IPS DF 6.9 (cell line): Measurements from ENCODE around the gene ORC5.
"Not testable (repeated sequence)": the region's sequence is repeated elsewhere in the genome, so short reads cannot be mapped to it uniquely, and the experiment has no call there.

Experiments
- DNase-seq: peaks from one replicate; pipeline ENCODE4 v3.0.0-alpha.2; 2013; ENCODE audit warnings: low read depth, low spot score
- H3K27ac ChIP-seq: one replicate; pipeline ENCODE4 v1.5.1; 2013; ENCODE audit warnings: low read length, control low read depth
- H3K27me3 ChIP-seq: 2 replicates; pipeline ENCODE4 v1.6.1; 2013; ENCODE audit warnings: mild to moderate bottlenecking, low read length; ENCODE audit not compliant: control insufficient read depth, insufficient read depth
- H3K36me3 ChIP-seq: 2 replicates; pipeline ENCODE4 v1.6.1; 2013; ENCODE audit warnings: low read length; ENCODE audit not compliant: control insufficient read depth, insufficient read depth
- H3K4me1 ChIP-seq: 2 replicates; pipeline ENCODE4 v1.6.1; 2013; ENCODE audit warnings: low read length; ENCODE audit not compliant: control insufficient read depth, insufficient read depth
- H3K4me3 ChIP-seq: 2 replicates; pipeline ENCODE4 v1.5.1; 2013; ENCODE audit warnings: mild to moderate bottlenecking, low read length
- H3K9me3 ChIP-seq: 2 replicates; pipeline ENCODE4 v1.6.1; 2013; ENCODE audit warnings: low read length, inconsistent platforms; ENCODE audit not compliant: control insufficient read depth, insufficient read depth
- WGBS: extraction: QIAGEN DNeasy Blood & Tissue Kit; methylation state at CpG from one replicate; pipeline ENCODE4 v1.1.7; 2013; ENCODE audit warnings: mixed read lengths, missing lambda C conversion rate; ENCODE audit not compliant: insufficient read length, insufficient coverage; 5-methylcytosine and 5-hydroxymethylcytosine counted together

ORC5 gene

DNA sequence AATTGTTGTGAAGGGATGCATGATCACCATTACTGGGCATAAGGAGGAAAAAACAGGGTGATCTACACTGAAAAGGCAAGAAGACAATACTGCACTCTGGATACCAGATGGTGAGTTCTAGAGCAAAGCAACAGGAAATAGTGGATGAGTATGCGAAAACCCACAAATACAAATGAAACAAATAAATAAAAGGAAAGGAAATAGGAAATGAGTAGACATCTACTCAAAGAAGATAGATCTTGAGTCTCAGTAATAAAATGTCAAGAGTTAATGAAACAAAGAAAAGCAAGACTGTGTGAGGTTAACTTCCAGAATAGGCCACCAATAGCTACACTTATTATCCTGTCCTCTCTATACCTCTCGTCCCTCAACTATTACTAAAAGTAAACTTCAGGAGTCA is 11.7 kb downstream of the ORC5 start:
- Histone ChIP-seq H3K4me1 (no peaks in the 10 kb centered on the region), H3K9me3 (no peaks in the 10 kb centered on the region), H3K27me3 (no peaks in the 10 kb centered on the region), H3K27ac (no peak overlapping the region), H3K36me3 (peaks cover 9% of the 10 kb centered on the region; the same call in 1 of the 2 replicates), H3K4me3 (no peak overlapping the region)
- WGBS: no CpG with 5 or more reads among the region's 2 CpGs
- DNase-seq: no peak

- H3K4me1 ChIP-seq: no peaks in the 10 kb centered on the region
- H3K36me3 ChIP-seq: peaks cover 3% of the 10 kb centered on the region; the same call in 1 of the 2 replicates
- H3K27me3 ChIP-seq: no peaks in the 10 kb centered on the region
- no peaks in the 10 kb centered on the region for H3K9me3 ChIP-seq
- DNase-seq: no peak
- H3K27ac ChIP-seq: no peak overlapping the region
- no CpG with 5 or more reads among the region's 1 CpG for WGBS
- no peak overlapping the region for H3K4me3 ChIP-seq
Observed at GRCh38 chr7:104192434-104192833, 15.4 kb downstream of the ORC5 start.

GRCh38 chr7:104185346-104185745 is 22.5 kb downstream of the ORC5 start:
- Histone ChIP-seq H3K4me3 (no peak overlapping the region), H3K36me3 (peaks cover 7% of the 10 kb centered on the region; the same call in 1 of the 2 replicates), H3K4me1 (no peaks in the 10 kb centered on the region), H3K27me3 (no peaks in the 10 kb centered on the region), H3K9me3 (no peaks in the 10 kb centered on the region; the same call in 1 of the 2 replicates), H3K27ac (no peak overlapping the region)
- DNase-seq: no peak
- WGBS: no CpG with 5 or more reads among the region's 3 CpGs

DNA sequence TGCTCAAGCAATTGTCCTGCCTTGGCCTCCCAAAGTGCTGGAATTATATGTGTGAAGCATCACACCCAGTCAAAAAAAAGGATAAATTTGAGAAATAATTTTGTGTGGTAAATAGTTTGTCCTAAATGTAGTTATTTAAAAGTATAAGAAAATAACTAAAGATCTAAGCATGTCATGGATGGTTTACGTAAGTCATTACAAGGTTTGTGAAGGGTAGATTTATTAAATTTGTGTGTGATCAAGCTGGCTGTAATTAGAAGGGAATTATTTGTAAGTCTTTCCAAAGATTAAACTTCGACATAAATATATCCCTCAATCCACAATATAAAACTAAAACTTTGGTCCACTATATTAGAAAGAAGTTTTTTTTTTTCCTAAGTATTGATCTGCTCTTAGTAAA is 28.6 kb downstream of the ORC5 start:
- Histone ChIP-seq H3K27me3 (no peaks in the 10 kb centered on the region), H3K27ac (no peak overlapping the region), H3K9me3 (no peaks in the 10 kb centered on the region; the same call in 1 of the 2 replicates), H3K36me3 (peaks cover 4% of the 10 kb centered on the region; the same call in 1 of the 2 replicates), H3K4me3 (no peak overlapping the region), H3K4me1 (peaks cover 4% of the 10 kb centered on the region; the same call in 1 of the 2 replicates)
- no peak for DNase-seq
- no CpG with 5 or more reads among the region's 2 CpGs for WGBS

- not testable (repeated sequence) for H3K4me3 ChIP-seq, DNase-seq, H3K27ac ChIP-seq, H3K27me3 ChIP-seq, H3K4me1 ChIP-seq, H3K36me3 ChIP-seq, H3K9me3 ChIP-seq
- no CpG with 5 or more reads among the region's 6 CpGs for WGBS
Observed at GRCh38 chr7:104177565-104178083, 30.2 kb downstream of the ORC5 start.

- H3K9me3 ChIP-seq: no peaks in the 10 kb centered on the region; the same call in 1 of the 2 replicates
- no peak for DNase-seq
- no peaks in the 10 kb centered on the region for H3K27me3 ChIP-seq
- H3K36me3 ChIP-seq: no peaks in the 10 kb centered on the region; the same call in 1 of the 2 replicates
- peaks cover 4% of the 10 kb centered on the region; the same call in 1 of the 2 replicates for H3K4me1 ChIP-seq
- no CpG with 5 or more reads among the region's 4 CpGs for WGBS
- H3K27ac ChIP-seq: no peak overlapping the region
- H3K4me3 ChIP-seq: no peak overlapping the region
Observed at GRCh38 chr7:104176332-104176731, 31.5 kb downstream of the ORC5 start.

- no peak overlapping the region for H3K27ac ChIP-seq
- no peak overlapping the region for H3K4me3 ChIP-seq
- no peaks in the 10 kb centered on the region; the same call in 1 of the 2 replicates for H3K9me3 ChIP-seq
- H3K36me3 ChIP-seq: no peaks in the 10 kb centered on the region; the same call in 1 of the 2 replicates
- no peaks in the 10 kb centered on the region for H3K27me3 ChIP-seq
- no CpG with 5 or more reads among the region's 2 CpGs for WGBS
- no peak for DNase-seq
- peaks cover 4% of the 10 kb centered on the region; the same call in 1 of the 2 replicates for H3K4me1 ChIP-seq
Observed at GRCh38 chr7:104175361-104175984, 32.3 kb downstream of the ORC5 start.

DNA sequence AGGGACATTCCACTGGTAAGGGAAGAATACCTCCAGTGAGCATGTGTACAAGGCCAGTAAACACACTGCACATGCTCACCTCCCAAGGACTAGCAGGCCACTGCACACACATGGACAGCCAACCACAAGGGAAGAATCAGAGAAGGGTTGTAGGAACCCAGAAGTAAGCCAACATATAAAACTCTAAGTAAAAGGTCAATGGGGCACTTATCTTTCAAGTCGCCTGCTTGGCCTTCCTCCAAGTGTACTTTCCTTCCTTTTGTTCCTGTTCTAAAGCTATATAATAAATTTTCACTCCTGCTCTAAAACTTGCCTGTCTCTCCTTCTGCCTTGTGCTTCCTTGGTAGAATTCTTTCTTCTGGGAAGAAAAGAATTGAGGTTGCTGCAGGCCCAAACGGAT is 33.0 kb downstream of the ORC5 start:
- no CpG with 5 or more reads among the region's 2 CpGs for WGBS
- Histone ChIP-seq H3K27ac (no peak overlapping the region), H3K36me3 (no peaks in the 10 kb centered on the region), H3K27me3 (no peaks in the 10 kb centered on the region), H3K4me3 (no peak overlapping the region), H3K4me1 (peaks cover 4% of the 10 kb centered on the region; the same call in 1 of the 2 replicates), H3K9me3 (no peaks in the 10 kb centered on the region; the same call in 1 of the 2 replicates)
- no peak for DNase-seq

GRCh38 chr7:104162081-104162480 is 45.7 kb downstream of the ORC5 start:
- no peaks in the 10 kb centered on the region for H3K4me1 ChIP-seq
- no peaks in the 10 kb centered on the region for H3K9me3 ChIP-seq
- WGBS: no CpG with 5 or more reads among the region's 6 CpGs
- no peak for DNase-seq
- H3K27ac ChIP-seq: no peak overlapping the region
- no peaks in the 10 kb centered on the region for H3K27me3 ChIP-seq
- H3K36me3 ChIP-seq: peaks cover 2% of the 10 kb centered on the region; the same call in 1 of the 2 replicates
- H3K4me3 ChIP-seq: no peak overlapping the region

DNA sequence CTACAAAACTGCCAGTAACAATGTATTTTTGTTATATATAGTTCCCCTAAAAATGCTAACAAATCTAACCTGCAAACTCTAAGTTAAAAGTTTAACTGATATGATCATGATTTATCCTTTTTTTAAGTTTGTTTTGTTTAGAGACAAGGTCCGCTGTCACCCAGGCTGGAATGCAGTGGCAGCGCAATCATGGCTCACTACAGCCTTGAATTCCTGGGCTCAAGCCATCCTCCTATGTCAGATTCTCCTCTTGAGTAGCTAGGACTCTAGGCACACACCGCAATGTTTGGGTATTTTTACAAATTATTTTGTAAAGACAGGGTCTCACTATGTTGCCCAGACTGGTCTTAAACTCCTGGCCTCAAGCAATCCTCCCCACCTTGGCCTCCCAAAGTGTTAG is 46.6 kb downstream of the ORC5 start:
- Histone ChIP-seq H3K4me1 (no peaks in the 10 kb centered on the region), H3K36me3 (peaks cover 2% of the 10 kb centered on the region; the same call in 1 of the 2 replicates), H3K27me3 (no peaks in the 10 kb centered on the region), H3K9me3 (no peaks in the 10 kb centered on the region), H3K27ac (no peak overlapping the region), H3K4me3 (no peak overlapping the region)
- no peak for DNase-seq
- no CpG with 5 or more reads among the region's 3 CpGs for WGBS

GRCh38 chr7:104160375-104160774 is 47.4 kb downstream of the ORC5 start:
- Histone ChIP-seq H3K4me1 (no peaks in the 10 kb centered on the region), H3K27me3 (no peaks in the 10 kb centered on the region), H3K4me3 (no peak overlapping the region), H3K36me3 (peaks cover 2% of the 10 kb centered on the region; the same call in 1 of the 2 replicates), H3K9me3 (no peaks in the 10 kb centered on the region), H3K27ac (no peak overlapping the region)
- no peak for DNase-seq
